HG02588 (cell line): ENCODE data around the gene LAMA5.

Experiments used
- ATAC-seq: cut with Tn5 transposase; IDR thresholded peaks from one replicate; pipeline ENCODE4 v1.9.1; 2021; ENCODE audit warnings: mild to moderate bottlenecking, moderate library complexity; ENCODE audit not compliant: unreplicated experiment

Gene LAMA5

GRCh38 chr20:62359491-62360121 lies 7.5 kb downstream of the LAMA5 start:
- ATAC-seq = no peak

GRCh38 chr20:62359043-62359490 lies 8.0 kb downstream of the LAMA5 start:
- ATAC-seq = no peak

- no peak for ATAC-seq
Observed at GRCh38 chr20:62358171-62359042, 8.7 kb downstream of the LAMA5 start.

GRCh38 chr20:62357681-62358080 lies 9.4 kb downstream of the LAMA5 start:
- no peak for ATAC-seq

DNA sequence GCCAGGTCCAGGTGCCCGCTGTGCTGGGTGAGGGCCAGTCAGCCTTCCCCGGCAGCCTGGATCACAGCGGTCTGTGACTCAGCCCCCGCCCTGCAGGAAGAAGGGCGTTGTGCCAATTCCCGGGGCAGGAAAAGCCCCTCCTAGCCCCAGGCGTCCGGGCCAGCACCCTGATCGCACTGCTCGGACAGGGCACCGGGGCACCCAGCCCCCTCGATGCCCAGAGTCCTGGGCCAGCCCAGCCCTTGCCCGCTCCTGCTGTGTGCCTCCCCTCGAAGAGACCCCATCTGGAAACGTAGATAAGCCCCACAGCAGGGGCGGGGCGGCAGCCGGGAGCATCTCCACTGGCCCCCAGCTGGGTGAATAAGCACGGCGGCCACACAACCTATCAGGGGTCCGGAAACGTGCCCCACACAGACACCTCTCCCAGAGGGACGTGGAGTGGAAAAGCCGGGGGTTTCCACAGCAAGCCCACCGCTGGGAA lies 9.9 kb downstream of the LAMA5 start:
- no peak for ATAC-seq

GRCh38 chr20:62356589-62357186 lies 10.4 kb downstream of the LAMA5 start:
- ATAC-seq = no peak

DNA sequence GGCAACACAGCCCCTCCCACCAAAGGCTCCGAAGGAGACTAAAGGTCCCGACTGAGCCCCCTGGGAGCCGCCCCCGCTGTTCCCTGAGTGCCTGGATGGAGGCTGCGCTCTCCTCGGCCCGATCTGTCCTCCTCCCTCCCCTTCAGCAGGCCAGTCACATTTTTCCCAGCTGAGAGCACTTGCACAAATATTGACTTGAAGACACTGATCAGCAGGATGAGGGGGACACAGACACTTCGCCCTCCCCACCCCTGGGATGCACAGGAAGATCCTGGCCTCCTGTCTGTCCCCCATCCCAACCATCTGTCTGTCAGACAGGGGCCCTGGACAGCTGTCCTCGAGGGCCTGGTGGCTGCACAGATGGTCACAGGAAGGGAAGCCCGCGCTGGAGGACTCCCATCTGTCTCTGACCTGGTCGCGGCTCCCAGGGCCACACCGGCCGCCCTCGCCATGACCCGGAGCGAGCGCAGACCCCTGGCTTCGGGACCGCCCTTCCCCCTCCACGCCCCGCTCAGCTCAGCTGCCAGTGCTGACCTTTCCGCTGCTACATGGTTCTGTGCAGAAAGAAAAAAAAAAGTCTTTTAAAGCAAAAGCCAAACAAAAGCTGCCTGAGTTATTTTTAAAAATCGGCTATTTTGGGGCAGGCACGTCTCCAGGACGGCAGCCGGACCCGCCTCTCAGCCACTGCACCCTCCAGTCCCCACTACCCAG lies 11.1 kb downstream of the LAMA5 start:
- no peak for ATAC-seq

DNA sequence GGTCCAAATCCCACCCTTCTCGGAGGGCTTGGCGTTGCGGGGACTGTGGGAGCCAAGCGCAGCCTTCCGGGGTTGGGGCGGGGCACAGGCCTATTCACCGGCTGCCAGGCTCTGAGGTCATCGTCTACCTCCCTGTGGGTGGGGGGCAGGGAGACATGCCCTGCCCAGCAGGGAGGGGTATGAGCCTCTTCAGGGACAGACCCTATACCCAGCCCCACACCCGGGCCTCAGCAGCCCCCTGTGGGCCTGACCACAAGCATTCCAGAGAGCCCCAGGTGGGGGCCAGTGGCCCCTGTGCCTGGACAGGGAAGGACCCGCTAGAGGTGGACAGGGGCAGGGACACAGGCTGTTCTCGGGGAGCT lies 11.6 kb downstream of the LAMA5 start:
- ATAC-seq = no peak

DNA sequence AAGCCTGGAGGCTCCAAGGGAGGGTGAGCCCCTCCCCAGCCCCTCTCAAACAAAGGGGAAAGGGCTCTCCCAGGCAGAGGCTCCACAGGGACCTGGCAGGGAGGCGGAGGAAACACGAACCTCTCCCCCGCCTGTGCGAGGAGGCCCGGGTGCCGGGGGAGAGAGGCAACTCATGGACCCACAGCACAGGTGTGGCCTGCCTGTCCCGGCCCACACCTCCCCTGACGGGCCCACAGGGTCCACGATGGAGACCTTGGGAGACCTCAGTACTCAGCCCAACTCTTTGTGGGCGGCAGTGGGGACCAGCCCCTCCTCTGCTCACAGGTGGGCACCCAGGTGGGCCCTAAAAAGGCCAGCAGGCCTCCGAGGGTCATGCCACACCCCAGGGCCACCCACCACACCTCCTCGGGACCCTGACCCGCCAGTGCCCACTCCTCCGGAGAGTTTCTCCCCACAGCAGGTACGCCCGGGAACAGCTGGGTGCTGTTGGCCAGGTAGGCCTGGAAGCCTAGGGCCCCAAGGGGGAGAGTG lies 12.2 kb downstream of the LAMA5 start:
- no peak for ATAC-seq

- ATAC-seq = no peak
Observed at GRCh38 chr20:62354031-62354808, 12.9 kb downstream of the LAMA5 start.

- no peak for ATAC-seq
Observed at GRCh38 chr20:62353289-62354030, 13.7 kb downstream of the LAMA5 start.

DNA sequence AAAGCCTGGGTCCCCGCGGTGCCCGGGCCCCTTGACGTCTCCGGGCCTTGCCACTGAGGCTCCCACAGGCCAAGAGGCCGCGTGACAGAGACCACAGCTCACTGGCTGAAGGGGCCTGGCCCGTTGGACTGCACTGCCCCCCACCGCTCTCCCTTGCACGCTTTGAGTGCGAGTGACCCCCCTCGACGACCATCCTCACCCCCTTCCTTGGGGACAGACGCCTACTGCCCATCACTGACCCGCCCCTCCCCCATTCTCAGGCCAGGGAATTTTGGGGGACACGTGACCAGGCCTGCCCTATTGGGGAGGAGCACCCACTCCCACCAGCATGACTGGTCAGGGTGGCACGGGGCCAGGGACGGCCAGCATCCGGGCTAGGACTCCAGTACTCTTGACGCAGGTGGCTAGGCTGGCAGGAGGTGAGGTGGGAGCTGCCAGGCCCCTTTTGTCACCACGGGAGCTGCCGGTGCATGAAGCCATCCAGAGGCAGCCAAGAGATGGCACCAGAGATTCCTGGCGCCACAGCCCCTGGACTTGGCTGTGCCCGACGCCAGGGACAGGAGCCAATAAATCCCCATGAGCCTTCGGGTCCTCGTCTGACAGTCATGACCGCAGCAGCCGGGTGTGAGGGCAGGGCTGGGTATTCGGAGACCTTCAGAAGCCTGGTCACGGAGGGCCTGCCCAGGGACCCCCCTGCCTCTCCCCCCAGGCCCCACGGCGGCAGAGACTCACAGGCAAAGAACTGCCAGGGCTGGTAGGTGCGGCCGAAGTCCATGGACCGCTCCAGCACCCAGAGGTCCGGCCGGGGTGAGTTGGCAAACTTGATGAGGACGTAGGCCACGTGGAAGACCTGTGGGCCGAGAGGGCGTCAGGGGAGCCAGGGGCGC lies 14.5 kb downstream of the LAMA5 start:
- no peak for ATAC-seq

GRCh38 chr20:62351469-62352401 lies 15.4 kb downstream of the LAMA5 start:
- ATAC-seq = no peak

GRCh38 chr20:62350629-62351422 lies 16.3 kb downstream of the LAMA5 start:
- no peak for ATAC-seq

DNA sequence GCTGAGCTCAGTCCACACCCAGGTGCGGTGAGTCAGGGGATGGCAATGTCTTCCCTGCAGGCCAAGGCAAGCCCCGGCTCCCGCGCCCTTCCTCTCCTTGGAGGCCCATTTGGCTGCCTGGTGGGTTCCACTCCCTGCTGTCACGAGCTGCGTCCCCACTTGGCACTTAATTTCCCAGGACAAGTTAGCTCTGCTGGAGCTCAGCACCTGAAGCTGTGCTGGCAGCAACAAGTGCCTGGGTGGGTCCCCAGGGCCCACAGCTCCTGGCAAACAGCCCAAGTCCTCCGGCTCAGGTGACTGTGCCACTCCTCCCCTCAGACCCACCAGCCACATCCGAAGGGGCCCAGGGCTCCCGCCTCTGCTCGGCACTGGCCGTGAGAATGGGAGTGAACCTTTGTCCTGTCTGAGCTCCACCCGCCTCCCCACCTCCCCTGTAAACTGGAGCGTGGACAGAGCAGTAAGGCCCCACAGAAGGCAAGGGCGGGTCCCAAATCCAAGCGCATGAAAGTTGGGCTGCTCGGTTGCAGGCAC lies 16.9 kb downstream of the LAMA5 start:
- no peak for ATAC-seq

DNA sequence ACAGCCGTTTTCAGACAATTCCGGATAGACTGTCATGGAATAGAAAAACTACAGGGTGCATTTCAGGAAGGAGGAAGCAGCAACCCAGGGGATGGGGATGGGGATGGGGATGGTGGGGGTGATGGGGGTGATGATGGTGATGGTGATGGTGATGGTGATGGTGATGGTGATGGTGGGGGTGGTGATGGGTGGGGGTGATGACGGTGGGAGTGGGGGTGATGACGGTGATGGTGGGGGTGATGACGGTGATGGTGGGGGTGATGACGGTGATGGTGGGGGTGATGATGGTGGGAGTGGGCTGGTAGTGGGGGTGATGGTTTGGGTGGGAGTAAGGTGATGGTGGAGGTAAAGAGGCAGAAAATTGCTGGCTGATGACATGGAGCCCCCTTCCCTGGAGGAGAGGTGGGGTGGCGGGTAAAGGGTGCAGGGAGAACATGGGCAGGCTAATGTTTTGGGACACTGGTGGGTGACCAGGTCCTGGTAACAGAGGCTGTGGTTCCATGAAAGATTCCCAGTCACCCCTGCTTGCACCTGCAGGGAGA lies 17.5 kb downstream of the LAMA5 start:
- no peak for ATAC-seq
